Endothelial cell of umbilical vein (primary cell): Measurements from ENCODE around the gene HCAR2.

ENCODE experiments used
- EZH2 ChIP-seq: IDR thresholded peaks from 2 replicates; pipeline ENCODE4 v1.6.1; 2012; ENCODE audit warnings: borderline replicate concordance, low read depth, mild to moderate bottlenecking, moderate library complexity, low read length, inconsistent platforms; ENCODE audit not compliant: severe bottlenecking
- MYC ChIP-seq: IDR thresholded peaks from one replicate; pipeline ENCODE4 v1.6.1; 2011; ENCODE audit warnings: mild to moderate bottlenecking, low read depth, low read length
- TF ChIP-seq, protein P1 (sequence below), 2 donors: IDR thresholded peaks; 1 replicate in 1 of 2; 2 replicates in 1 of 2; pipeline ENCODE4 v1.5.1; 2011; ENCODE audit warnings: low read length in 2 of 2, mild to moderate bottlenecking in 2 of 2, moderate library complexity in 2 of 2, control low read depth in 1 of 2, inconsistent platforms in 1 of 2, low read depth in 1 of 2; ENCODE audit not compliant: insufficient read depth in 1 of 2; ENCODE audit errors: extremely low read depth in 1 of 2

DNA sequence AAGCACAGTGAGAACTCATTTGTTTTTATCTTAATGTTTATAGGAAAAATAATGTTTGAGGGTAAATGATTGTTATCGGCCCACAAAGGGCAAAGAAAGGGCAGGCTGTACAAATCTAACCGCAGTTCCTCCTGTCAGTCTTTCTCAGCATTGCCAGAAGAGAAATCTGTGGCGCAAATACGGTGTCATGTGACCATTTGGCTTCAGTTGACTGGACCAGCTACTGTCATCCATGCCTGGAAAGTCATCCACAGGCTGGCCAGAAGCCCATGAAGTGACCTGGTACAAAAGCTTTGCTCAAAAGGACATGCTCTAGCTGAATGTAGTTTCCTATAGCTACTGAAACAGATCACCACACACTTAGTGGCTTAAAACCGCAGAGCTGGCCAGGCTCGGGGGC lies 43.6 kb downstream of the HCAR2 start:
- TF ChIP-seq MYC (no peak), EZH2 (no peak)
- TF ChIP-seq, protein P1, sequence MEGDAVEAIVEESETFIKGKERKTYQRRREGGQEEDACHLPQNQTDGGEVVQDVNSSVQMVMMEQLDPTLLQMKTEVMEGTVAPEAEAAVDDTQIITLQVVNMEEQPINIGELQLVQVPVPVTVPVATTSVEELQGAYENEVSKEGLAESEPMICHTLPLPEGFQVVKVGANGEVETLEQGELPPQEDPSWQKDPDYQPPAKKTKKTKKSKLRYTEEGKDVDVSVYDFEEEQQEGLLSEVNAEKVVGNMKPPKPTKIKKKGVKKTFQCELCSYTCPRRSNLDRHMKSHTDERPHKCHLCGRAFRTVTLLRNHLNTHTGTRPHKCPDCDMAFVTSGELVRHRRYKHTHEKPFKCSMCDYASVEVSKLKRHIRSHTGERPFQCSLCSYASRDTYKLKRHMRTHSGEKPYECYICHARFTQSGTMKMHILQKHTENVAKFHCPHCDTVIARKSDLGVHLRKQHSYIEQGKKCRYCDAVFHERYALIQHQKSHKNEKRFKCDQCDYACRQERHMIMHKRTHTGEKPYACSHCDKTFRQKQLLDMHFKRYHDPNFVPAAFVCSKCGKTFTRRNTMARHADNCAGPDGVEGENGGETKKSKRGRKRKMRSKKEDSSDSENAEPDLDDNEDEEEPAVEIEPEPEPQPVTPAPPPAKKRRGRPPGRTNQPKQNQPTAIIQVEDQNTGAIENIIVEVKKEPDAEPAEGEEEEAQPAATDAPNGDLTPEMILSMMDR (IDR thresholded peaks at IDR 0.05; ENCODE audit: extremely low read depth in 1 of 2, insufficient read depth in 1 of 2, low read depth in 1 of 2, low read length in 2 of 2): no peak
